Measurements from ENCODE around the gene SOX21. TPM values are rescaled to one million over a fixed set of nuclear protein-coding genes. Genes with fewer than 3 reads are reported as not detected.

SOX21 gene
- total RNA-seq, 1 donor from 2014 or later, result 0.26 TPM

- Histone ChIP-seq H3K27ac (no peak overlapping the region), H3K27me3 (peaks cover 62% of the 10 kb centered on the region), H3K36me3 (no peaks in the 10 kb centered on the region), H3K4me1 (no peaks in the 10 kb centered on the region), H3K9me3 (no peaks in the 10 kb centered on the region), H3K4me3 (no peak overlapping the region)
- no peak for TF ChIP-seq CTCF (IDR thresholded peaks at IDR 0.05)
- DNase-seq (no peak), ATAC-seq (peak; percentile 35)
- intact Hi-C loops (cut with DNase I), result no loop called here
Measured at GRCh38 chr13:94700051-94700535, 12.3 kb downstream of the SOX21 start.

GRCh38 chr13:94696171-94696570 is 16.2 kb downstream of the SOX21 start:
- H3K27me3 ChIP-seq, result peaks cover 23% of the 10 kb centered on the region
- no peak for TF ChIP-seq CTCF (IDR thresholded peaks at IDR 0.05)
- DNase-seq, result no peak
- no peaks in the 10 kb centered on the region for H3K4me1 ChIP-seq
- H3K9me3 ChIP-seq, result no peaks in the 10 kb centered on the region
- no peak overlapping the region for H3K4me3 ChIP-seq
- H3K27ac ChIP-seq, result no peak overlapping the region
- no peak for ATAC-seq
- intact Hi-C loops (cut with DNase I), result no loop called here
- H3K36me3 ChIP-seq, result no peaks in the 10 kb centered on the region

- DNase-seq, result no peak
- intact Hi-C loops (cut with DNase I), result no loop called here
- no peaks in the 10 kb centered on the region for H3K9me3 ChIP-seq
- TF ChIP-seq CTCF (IDR thresholded peaks at IDR 0.05), result no peak
- H3K27me3 ChIP-seq, result peaks cover 20% of the 10 kb centered on the region
- H3K27ac ChIP-seq, result no peak overlapping the region
- no peaks in the 10 kb centered on the region for H3K36me3 ChIP-seq
- no peak overlapping the region for H3K4me3 ChIP-seq
- no peak for ATAC-seq
- no peaks in the 10 kb centered on the region for H3K4me1 ChIP-seq
Measured at GRCh38 chr13:94692030-94692429, 20.3 kb downstream of the SOX21 start.

GRCh38 chr13:94683409-94683808 is 28.9 kb downstream of the SOX21 start:
- H3K9me3 ChIP-seq, result no peaks in the 10 kb centered on the region
- intact Hi-C loops (cut with DNase I), result no loop called here
- DNase-seq (no peak), ATAC-seq (no peak)
- no peak for TF ChIP-seq CTCF (IDR thresholded peaks at IDR 0.05)
- no peak overlapping the region for H3K4me3 ChIP-seq
- H3K36me3 ChIP-seq, result no peaks in the 10 kb centered on the region
- no peak overlapping the region for H3K27ac ChIP-seq
- peaks cover 6% of the 10 kb centered on the region for H3K27me3 ChIP-seq
- no peaks in the 10 kb centered on the region for H3K4me1 ChIP-seq

- Histone ChIP-seq H3K9me3 (no peaks in the 10 kb centered on the region), H3K27ac (no peak overlapping the region), H3K4me3 (no peak overlapping the region), H3K36me3 (no peaks in the 10 kb centered on the region), H3K27me3 (no peaks in the 10 kb centered on the region), H3K4me1 (no peaks in the 10 kb centered on the region)
- no peak for TF ChIP-seq CTCF (IDR thresholded peaks at IDR 0.05)
- no peak for DNase-seq
- no peak for ATAC-seq
- intact Hi-C loops (cut with DNase I), result no loop called here
Measured at GRCh38 chr13:94682229-94682628, 30.1 kb downstream of the SOX21 start.

GRCh38 chr13:94679614-94680013 is 32.7 kb downstream of the SOX21 start:
- no peaks in the 10 kb centered on the region for H3K4me1 ChIP-seq
- no peak overlapping the region for H3K27ac ChIP-seq
- no peaks in the 10 kb centered on the region for H3K36me3 ChIP-seq
- intact Hi-C loops (cut with DNase I), result no loop called here
- ATAC-seq, result no peak
- no peak for TF ChIP-seq CTCF (IDR thresholded peaks at IDR 0.05)
- no peak overlapping the region for H3K4me3 ChIP-seq
- H3K9me3 ChIP-seq, result no peaks in the 10 kb centered on the region
- no peak for DNase-seq
- peaks cover 4% of the 10 kb centered on the region for H3K27me3 ChIP-seq
